ENCODE measurements around the gene SLC35E1.

Gene SLC35E1

GRCh38 chr19:16582486-16583261 lies 10.5 kb upstream of the SLC35E1 start:
- in situ Hi-C loops (cut with MboI; ENCODE audit: low sequenced_read_pairs) = no loop called here

- in situ Hi-C loops (cut with MboI; ENCODE audit: low sequenced_read_pairs) = no loop called here
Measured at GRCh38 chr19:16581971-16582343, 9.7 kb upstream of the SLC35E1 start.

GRCh38 chr19:16581145-16581970 lies 9.1 kb upstream of the SLC35E1 start:
- in situ Hi-C loops (cut with MboI; ENCODE audit: low sequenced_read_pairs) = no loop called here

DNA sequence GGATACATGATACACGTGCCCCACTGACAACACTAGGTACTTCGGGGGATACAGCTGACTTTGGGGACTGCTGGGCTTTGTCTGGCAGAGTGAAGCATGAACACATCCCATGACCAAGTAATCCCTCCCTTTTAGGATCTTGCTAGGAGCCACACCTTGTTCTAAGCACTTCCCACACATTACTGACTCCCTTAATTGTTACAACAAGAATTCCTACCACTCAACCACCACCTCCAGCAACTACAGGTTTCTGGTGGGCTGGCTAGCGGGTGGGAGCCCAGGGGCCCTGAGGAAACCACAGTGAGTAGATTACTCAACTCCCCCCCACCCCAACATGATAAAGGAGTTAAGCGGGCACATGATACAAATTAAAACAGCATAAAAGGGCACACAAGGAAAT lies 7.2 kb upstream of the SLC35E1 start:
- in situ Hi-C loops (cut with MboI; ENCODE audit: low sequenced_read_pairs) = no loop called here

GRCh38 chr19:16577531-16577985 lies 5.3 kb upstream of the SLC35E1 start:
- in situ Hi-C loops (cut with MboI; ENCODE audit: low sequenced_read_pairs) = no loop called here

GRCh38 chr19:16576690-16577530 lies 4.7 kb upstream of the SLC35E1 start:
- in situ Hi-C loops (cut with MboI; ENCODE audit: low sequenced_read_pairs) = no loop called here

DNA sequence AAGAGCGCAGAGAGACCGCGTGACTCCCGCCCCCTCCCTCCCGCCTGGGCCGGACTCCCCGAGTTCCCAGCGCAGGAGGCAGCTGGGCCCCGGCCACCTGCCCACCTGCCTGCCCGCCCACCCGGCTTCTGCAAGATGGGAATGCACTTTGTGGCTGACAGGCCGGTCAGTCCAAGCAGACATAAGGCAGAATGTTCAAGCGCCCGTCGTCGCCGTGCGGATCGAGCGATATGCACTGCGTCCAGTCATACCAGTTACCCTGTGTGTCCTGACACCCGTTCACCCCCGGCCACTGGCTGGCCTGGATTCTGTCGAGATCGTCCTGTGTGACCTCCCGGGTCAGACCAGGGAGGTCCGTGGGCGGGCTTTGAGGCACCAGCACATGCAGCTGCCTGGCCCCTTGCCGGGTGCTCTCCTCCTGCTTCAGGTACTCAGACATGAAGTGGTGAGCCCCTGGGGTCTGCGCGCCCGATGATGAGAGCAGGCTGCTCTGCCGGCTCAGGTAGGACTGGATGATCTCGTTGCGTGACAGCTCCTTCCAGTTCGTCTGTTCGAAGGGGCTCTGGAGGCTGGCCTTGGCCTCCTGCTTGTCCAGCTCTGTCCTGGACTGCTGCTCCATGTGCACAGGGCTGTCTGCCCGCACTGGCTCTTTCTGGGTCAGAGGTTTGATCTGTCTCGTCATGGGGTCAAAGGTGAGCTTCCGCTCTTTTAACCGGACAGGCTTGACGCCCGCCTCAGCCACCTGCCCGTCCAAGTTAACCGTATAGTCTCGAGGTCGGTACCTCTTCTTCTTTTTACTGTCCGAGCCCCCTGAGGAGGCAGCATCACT lies 3.9 kb upstream of the SLC35E1 start:
- in situ Hi-C loops (cut with MboI; ENCODE audit: low sequenced_read_pairs) = no loop called here

DNA sequence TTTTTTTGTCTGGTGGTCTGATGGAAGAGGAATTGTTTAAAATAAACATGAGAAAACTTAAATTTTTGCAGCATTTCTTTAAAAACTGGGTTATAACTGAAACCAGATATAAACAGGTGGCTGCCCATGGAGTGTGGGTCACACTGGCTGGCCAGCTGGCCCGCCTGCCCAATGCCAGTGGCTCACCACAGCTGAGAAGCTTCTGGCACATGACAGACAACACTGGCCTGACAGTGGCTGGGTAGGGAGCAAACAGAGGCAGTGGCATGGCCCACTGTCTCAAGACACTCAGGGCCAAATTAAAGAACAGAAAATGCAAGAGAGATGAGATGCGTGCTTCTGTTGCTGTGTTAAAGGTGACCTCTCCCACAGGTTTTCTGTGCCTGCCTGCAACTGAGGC lies 3.1 kb upstream of the SLC35E1 start:
- in situ Hi-C loops (cut with MboI; ENCODE audit: low sequenced_read_pairs) = no loop called here

GRCh38 chr19:16573925-16574324 lies 1.7 kb upstream of the SLC35E1 start:
- in situ Hi-C loops (cut with MboI; ENCODE audit: low sequenced_read_pairs) = no loop called here

DNA sequence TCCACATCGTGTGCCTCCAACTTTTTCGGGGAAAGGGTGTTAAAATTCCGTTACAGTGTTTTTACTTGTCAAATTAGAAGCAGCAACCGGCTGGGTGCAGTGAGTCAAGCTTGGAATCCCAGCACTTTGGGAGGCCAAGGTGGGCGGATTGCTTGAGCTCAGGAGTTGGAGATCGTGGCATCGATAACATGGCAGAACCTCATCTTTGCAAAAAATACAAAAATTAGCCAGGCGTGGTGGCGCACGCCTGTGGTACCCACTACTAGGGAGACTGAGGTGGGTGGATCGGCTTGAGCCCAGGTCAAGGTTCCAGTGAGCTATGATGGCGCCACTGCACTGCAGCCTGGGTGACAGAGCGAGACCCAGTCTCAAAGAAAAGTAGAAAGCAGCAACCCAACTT lies 1.1 kb upstream of the SLC35E1 start:
- in situ Hi-C loops (cut with MboI; ENCODE audit: low sequenced_read_pairs) = no loop called here

DNA sequence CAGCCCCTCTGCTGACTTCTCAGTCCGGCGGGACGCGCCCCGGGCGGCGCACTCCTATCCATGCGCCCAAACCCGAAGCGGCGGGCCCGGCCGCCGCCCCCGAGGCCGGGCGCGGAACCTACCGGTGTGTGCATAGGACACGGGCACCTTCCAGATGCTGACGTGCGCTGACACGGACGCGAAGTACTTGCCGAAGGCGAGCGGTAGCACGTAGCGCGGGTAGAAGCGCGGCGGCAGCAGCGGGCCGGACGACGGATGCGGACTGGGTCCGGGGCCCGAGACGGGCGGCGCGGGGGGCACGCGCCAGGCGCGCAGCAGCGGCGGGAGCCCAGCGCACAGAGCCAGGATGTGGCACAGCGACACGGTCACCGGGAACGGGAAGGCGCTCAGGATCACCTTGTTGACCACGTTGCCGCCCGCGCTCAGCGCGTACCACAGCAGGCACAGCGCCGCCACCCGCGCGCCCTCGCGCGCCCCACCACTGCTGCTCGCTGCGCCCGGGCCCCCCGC lies 338 bp downstream of the SLC35E1 start:
- in situ Hi-C loops (cut with MboI; ENCODE audit: low sequenced_read_pairs) = no loop called here

- in situ Hi-C loops (cut with MboI; ENCODE audit: low sequenced_read_pairs) = no loop called here
Measured at GRCh38 chr19:16571283-16571682, 932 bp downstream of the SLC35E1 start.

DNA sequence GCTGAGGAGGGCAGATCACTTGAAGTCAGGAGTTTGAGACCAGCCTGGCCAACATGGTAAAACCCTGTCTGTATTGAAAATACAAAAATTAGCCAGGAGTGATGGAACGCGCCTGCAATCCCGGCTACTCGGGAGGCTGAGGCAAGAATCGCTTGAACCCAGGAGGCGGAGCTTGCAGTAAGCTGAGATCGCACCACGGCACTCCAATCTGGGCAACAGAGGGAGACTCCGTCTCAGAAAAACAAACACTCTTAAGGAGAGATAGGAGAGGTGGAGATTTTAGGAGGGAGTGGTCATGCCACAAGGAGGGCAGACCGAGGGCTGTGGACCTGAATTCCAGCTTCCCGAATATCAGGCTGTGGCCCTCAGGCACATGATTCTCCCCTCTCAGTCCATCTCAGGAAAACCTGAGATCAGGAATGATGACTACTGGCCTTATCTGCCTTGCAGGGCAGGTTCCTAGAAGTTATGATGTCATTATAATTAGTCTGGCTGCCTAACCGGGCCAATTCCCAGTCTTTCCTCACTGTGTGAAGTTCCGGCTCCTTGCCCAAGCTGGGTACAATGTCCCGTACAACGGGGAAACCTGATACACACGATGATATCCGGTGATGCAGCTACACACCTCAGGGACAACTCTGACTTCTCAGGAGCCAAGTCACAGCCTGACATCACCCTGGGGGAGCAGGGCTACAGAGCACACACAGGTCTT lies 2.5 kb downstream of the SLC35E1 start:
- in situ Hi-C loops (cut with MboI; ENCODE audit: low sequenced_read_pairs) = no loop called here

DNA sequence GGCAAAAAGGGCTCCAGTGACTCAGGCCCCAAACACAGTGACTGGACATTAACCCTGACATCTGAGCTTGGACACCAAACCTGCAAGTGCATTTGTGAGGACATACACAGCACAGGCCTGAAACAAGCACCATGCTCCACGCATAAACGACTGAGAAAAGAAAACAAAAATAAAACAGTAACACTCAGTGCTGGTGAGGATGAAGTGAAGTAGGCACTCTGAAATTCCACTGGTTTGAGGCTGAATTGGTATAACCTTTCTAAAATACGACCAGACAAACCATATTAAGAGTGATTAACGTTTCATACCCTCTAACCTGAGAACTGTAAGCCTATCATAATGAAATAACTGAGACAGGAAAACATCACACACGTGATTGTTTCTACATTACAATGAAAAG lies 5.5 kb downstream of the SLC35E1 start:
- in situ Hi-C loops (cut with MboI; ENCODE audit: low sequenced_read_pairs) = no loop called here

DNA sequence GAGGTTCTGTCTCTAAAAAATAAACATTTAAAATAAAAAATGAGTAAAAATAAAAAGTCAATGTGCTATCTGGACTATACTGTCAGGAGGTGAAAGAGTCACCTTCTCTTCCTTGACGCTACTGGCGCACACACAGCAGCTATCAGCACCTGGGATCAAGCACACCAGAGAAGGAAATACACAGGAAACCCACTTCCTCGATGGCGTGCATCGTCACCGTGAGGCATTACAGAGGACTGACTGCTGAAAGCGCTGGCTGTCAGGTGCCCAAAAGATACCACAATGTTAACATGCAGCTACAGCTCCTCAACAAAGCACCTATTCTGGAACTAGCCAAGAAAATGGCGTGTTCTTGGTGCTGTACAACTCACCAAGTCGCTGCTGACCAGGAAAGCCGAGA lies 6.1 kb downstream of the SLC35E1 start:
- in situ Hi-C loops (cut with MboI; ENCODE audit: low sequenced_read_pairs) = no loop called here

DNA sequence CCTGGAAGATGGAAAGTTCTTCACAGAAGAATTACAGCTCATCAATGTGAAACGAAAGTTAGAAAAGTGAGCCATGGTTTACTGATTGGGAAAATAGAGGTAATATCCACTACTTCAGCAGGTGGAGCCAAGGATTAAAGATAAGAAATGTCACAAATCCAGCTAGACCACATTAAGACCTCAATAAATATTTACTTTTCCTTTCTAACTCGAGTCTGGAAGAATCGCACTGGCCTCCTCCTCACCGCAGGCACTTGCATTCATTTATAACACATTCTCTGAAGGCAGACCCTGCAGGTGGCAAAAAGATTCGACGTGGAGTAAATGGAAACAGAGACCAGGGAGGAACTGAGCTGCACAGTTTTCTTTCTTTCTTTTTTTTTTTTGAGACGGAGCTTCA lies 7.4 kb downstream of the SLC35E1 start:
- in situ Hi-C loops (cut with MboI; ENCODE audit: low sequenced_read_pairs) = no loop called here

GRCh38 chr19:16562608-16563025 lies 9.6 kb downstream of the SLC35E1 start:
- in situ Hi-C loops (cut with MboI; ENCODE audit: low sequenced_read_pairs) = no loop called here

GRCh38 chr19:16561382-16561781 lies 10.8 kb downstream of the SLC35E1 start:
- in situ Hi-C loops (cut with MboI; ENCODE audit: low sequenced_read_pairs) = no loop called here

DNA sequence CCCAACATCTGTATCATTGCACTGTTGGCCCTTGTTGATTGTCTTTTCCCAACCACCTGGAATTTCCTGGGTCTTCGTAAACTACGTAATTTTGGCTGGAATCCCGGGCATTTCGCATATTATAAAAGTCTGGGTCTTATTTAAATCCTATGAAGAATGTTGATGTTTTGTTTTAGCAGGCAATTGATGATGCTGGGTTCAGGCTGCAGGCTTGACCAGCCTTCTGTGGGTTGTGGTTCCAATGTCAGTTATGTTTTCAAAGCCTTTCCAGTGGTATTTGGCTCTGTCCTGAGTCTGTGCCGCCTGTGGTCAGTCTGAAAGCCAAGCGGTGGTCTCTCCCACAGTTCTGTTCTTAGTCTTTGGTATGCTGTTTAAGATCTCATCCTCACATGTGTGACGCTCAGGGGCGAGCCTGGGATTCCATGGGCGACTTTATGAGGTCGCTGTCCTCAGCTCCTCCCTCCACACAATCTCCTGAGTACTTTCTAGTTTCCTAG lies 12.4 kb downstream of the SLC35E1 start:
- in situ Hi-C loops (cut with MboI; ENCODE audit: low sequenced_read_pairs) = no loop called here

Measured in HL-60/S4 treated with retinoic acid at 250 ng/mL for 4 days and 3 days (cell line).